B cell (primary cell): ENCODE data around the gene PTPRG. TPM values are rescaled to one million over a fixed set of nuclear protein-coding genes. Genes with fewer than 3 reads are reported as not detected.

Source experiments
- ATAC-seq: fragments of 200-7000 bp; cut with Tn5 transposase; one replicate; pipeline ENCODE4 v1.10.0; 2021; ENCODE audit warnings: low read depth, mild to moderate bottlenecking, moderate number of reproducible peaks, moderate library complexity
- CTCF ChIA-PET: fragments of 350-600 bp; sonication (Branson Sonifier 250); formaldehyde crosslinking; loops from one replicate; lab custom pipeline; 2021; ENCODE audit warnings: antibody characterized with exemption, inconsistent platforms; lab: Charles Lee
- POLR2A ChIA-PET: fragments of 350-600 bp; sonication (Branson Sonifier 250); formaldehyde crosslinking; loops from one replicate; lab custom pipeline; 2021; ENCODE audit warnings: antibody characterized with exemption; lab: Charles Lee
- DNase-seq: peaks from one replicate; pipeline ENCODE4 v3.0.0; 2013
- H2AFZ ChIP-seq: 2 replicates; pipeline ENCODE4 v1.6.1; 2012; ENCODE audit warnings: mild to moderate bottlenecking, low read depth, low read length; ENCODE audit not compliant: insufficient read depth, poor library complexity, severe bottlenecking
- H3K27ac ChIP-seq, 2 donors: 1 replicate in 1 of 2; 2 replicates in 1 of 2; pipeline ENCODE4 v1.5.1; 2012 to 2013; ENCODE audit warnings: low read length in 2 of 2, mild to moderate bottlenecking in 2 of 2, moderate library complexity in 1 of 2
- H3K27me3 ChIP-seq, 4 experiments: fragments of 200-600 bp in 1 of 4; sonication (generic) in 1 of 4; replicated peaks in 1 of 4; 1 replicate in 2 of 4; 2 replicates in 2 of 4; pipeline versions ENCODE4 v1.6.1 to v1.7.0; 2013 to 2016; ENCODE audit warnings: low read length in 3 of 4, mild to moderate bottlenecking in 2 of 4, mixed read lengths in 1 of 4, moderate library complexity in 1 of 4; ENCODE audit not compliant: insufficient read depth in 4 of 4, control insufficient read depth in 3 of 4; ENCODE audit errors: control extremely low read depth in 1 of 4
- H3K36me3 ChIP-seq, 2 experiments: replicated peaks in 1 of 2; 1 replicate in 1 of 2; 2 replicates in 1 of 2; pipeline versions ENCODE4 v1.6.1 to v1.7.1; 2013; ENCODE audit warnings: low read length in 1 of 2; ENCODE audit not compliant: insufficient read depth in 2 of 2, control insufficient read depth in 1 of 2; ENCODE audit errors: control extremely low read depth in 1 of 2, extremely low read depth in 1 of 2
- H3K4me1 ChIP-seq, 2 donors: fragments of 200-600 bp in 1 of 2; sonication (generic) in 1 of 2; 1 replicate in 1 of 2; 2 replicates in 1 of 2; pipeline versions ENCODE4 v1.5.1 to v1.6.1; 2013 to 2017; ENCODE audit warnings: low read length in 2 of 2; ENCODE audit not compliant: control insufficient read depth in 2 of 2, insufficient read depth in 2 of 2
- H3K4me2 ChIP-seq: replicated peaks from 2 replicates; pipeline ENCODE3; 2012; ENCODE audit warnings: mild to moderate bottlenecking, low read depth, low read length; ENCODE audit not compliant: poor library complexity, severe bottlenecking
- H3K4me3 ChIP-seq, 5 experiments: fragments of 200-600 bp in 1 of 5; sonication (generic) in 1 of 5; 1 replicate in 3 of 5; 2 replicates in 2 of 5; pipeline versions ENCODE4 v1.5.1 to v1.7.0; 2011 to 2016; ENCODE audit warnings: low read length in 4 of 5, mild to moderate bottlenecking in 4 of 5, low read depth in 2 of 5, control low read depth in 1 of 5, moderate library complexity in 1 of 5; ENCODE audit not compliant: insufficient read depth in 1 of 5; ENCODE audit errors: control extremely low read depth in 1 of 5, extremely low read depth in 1 of 5
- H3K79me2 ChIP-seq: fragments of 200-600 bp; sonication (generic); one replicate; pipeline ENCODE4 v1.6.0; 2016; ENCODE audit warnings: low read length; ENCODE audit not compliant: control insufficient read depth, insufficient read depth
- H3K9ac ChIP-seq: fragments of 200-600 bp; sonication (generic); 2 replicates; pipeline ENCODE4 v1.6.1; 2017; ENCODE audit warnings: mild to moderate bottlenecking, low read length, moderate library complexity
- H3K9me3 ChIP-seq, 3 donors: one replicate each; pipeline versions ENCODE4 v1.6.1 to v1.7.1; 2013; ENCODE audit warnings: low read length in 2 of 3; ENCODE audit not compliant: control insufficient read depth in 2 of 3, insufficient read depth in 1 of 3; ENCODE audit errors: control extremely low read depth in 1 of 3
- H4K20me1 ChIP-seq: 2 replicates; pipeline ENCODE4 v1.6.0; 2012; ENCODE audit warnings: mild to moderate bottlenecking, low read length; ENCODE audit not compliant: insufficient read depth, control insufficient read depth, poor library complexity, severe bottlenecking
- H3K27ac Mint-ChIP-seq: one replicate; pipeline ENCODE4 v1.8.0; 2021; ENCODE audit warnings: mixed read lengths
- H3K27me3 Mint-ChIP-seq: one replicate; pipeline ENCODE4 v1.8.0; 2021; ENCODE audit warnings: mixed read lengths
- H3K4me1 Mint-ChIP-seq: one replicate; pipeline ENCODE4 v1.8.0; 2021; ENCODE audit warnings: mixed read lengths
- H3K4me3 Mint-ChIP-seq: one replicate; pipeline ENCODE4 v1.8.0; 2021; ENCODE audit warnings: mixed read lengths
- H3K9me3 Mint-ChIP-seq: one replicate; pipeline ENCODE4 v1.8.0; 2022; ENCODE audit warnings: mixed read lengths; ENCODE audit not compliant: insufficient read depth
- CTCF ChIP-seq: fragments of 200-600 bp; IDR thresholded peaks from one replicate; pipeline ENCODE4 v1.8.0; 2022; ENCODE audit warnings: antibody characterized with exemption, mild to moderate bottlenecking
- EZH2 ChIP-seq: IDR thresholded peaks from 2 replicates; pipeline ENCODE4 v1.6.1; 2012; ENCODE audit warnings: borderline replicate concordance, low read depth, mild to moderate bottlenecking, moderate library complexity, low read length; ENCODE audit not compliant: insufficient read depth, poor library complexity, severe bottlenecking
- WGBS: methylation state at CpG from one replicate; pipeline ENCODE4 v1.1.5; 2013; ENCODE audit warnings: missing lambda C conversion rate; ENCODE audit not compliant: insufficient coverage; 5-methylcytosine and 5-hydroxymethylcytosine counted together
- intact Hi-C: fragments of 100-400 bp; cut with micrococcal nuclease; formaldehyde crosslinking; loops from one replicate; pipeline ENCODE4 v1.10.0; 2022
- polyA plus RNA-seq: library from polyadenylated mRNA; depleted of rRNA; stranded (reverse); fragments of >200 nt; gene quantifications from 2 replicates; pipeline ENCODE4 v1.2.3, GENCODE V29; 2012
- total RNA-seq, 2 donors: library from RNA; stranded (reverse); fragments of 120-200 nt in 1 of 2; gene quantifications; 1 replicate in 1 of 2; 2 replicates in 1 of 2; pipeline versions ENCODE4 v1.2.3 to v1.2.4, GENCODE V29; 2013 to 2022

Gene PTPRG
- total and polyA plus RNA-seq, 2 donors (not counting 1 experiment from before 2014, with no cell fraction given), result 0.12 to 1.3 TPM

GRCh38 chr3:62133015-62133414 lies 571.6 kb downstream of the PTPRG start:
- Histone ChIP-seq H3K4me2 (no peak overlapping the region), H2AFZ (no peak overlapping the region), H3K4me1 (no peaks in the 10 kb centered on the region), H3K36me3 (no peaks in the 10 kb centered on the region), H3K9ac (no peak overlapping the region), H3K9me3 (peaks cover 0 to 1% (median 0%) of the 10 kb centered on the region in 3 donors), H4K20me1 (no peaks in the 10 kb centered on the region), H3K27me3 (no peaks in the 10 kb centered on the region), H3K79me2 (no peaks in the 10 kb centered on the region), H3K4me3 (no peak overlapping the region), H3K27ac (no peak overlapping the region)
- no peak overlapping the region for H3K4me3 Mint-ChIP-seq
- H3K4me1 Mint-ChIP-seq, result no peaks in the 10 kb centered on the region
- ChIA-PET CTCF (no interaction called here), POLR2A (no interaction called here)
- H3K27ac Mint-ChIP-seq, result no peak overlapping the region
- peaks cover 7% of the 10 kb centered on the region for H3K27me3 Mint-ChIP-seq
- no peak for DNase-seq
- intact Hi-C loops, result no loop called here
- whole genome bisulfite sequencing, result 100% methylated on average over 1 of the region's 5 CpGs
- no peak for ATAC-seq
- TF ChIP-seq CTCF, result no peak
- no peak for TF ChIP-seq EZH2
- H3K9me3 Mint-ChIP-seq, result no peaks in the 10 kb centered on the region

- Histone ChIP-seq H3K4me1 (no peaks in the 10 kb centered on the region), H3K9ac (no peak overlapping the region), H3K79me2 (no peaks in the 10 kb centered on the region), H3K4me2 (no peak overlapping the region), H3K36me3 (no peaks in the 10 kb centered on the region), H3K27me3 (no peaks in the 10 kb centered on the region), H2AFZ (no peak overlapping the region), H3K27ac (no peak overlapping the region), H4K20me1 (no peaks in the 10 kb centered on the region), H3K9me3 (peaks cover 0 to 1% (median 0%) of the 10 kb centered on the region in 3 donors), H3K4me3 (no peak overlapping the region)
- no peaks in the 10 kb centered on the region for H3K4me1 Mint-ChIP-seq
- ChIA-PET CTCF (no interaction called here), POLR2A (no interaction called here)
- DNase-seq (no peak), ATAC-seq (no peak)
- H3K27ac Mint-ChIP-seq, result no peak overlapping the region
- H3K9me3 Mint-ChIP-seq, result no peaks in the 10 kb centered on the region
- TF ChIP-seq CTCF (no peak), EZH2 (no peak)
- intact Hi-C loops, result no loop called here
- peaks cover 7% of the 10 kb centered on the region for H3K27me3 Mint-ChIP-seq
- no peak overlapping the region for H3K4me3 Mint-ChIP-seq
- 0% methylated on average over 3 of the region's 6 CpGs for WGBS
These were observed 572.7 kb downstream of the PTPRG start for GRCh38 chr3:62134061-62134496.
